Stimulated activated memory B cell treated with anti-CD40 and anti-IgM and Interleukin-4, amounts not matched to agents 10 μg/mL and 1 μg/mL and 100 μg/mL, for 72 hours (primary cell): ENCODE data around the gene PIP5K1A.
"Not testable (repeated sequence)": the region's sequence is repeated elsewhere in the genome, so short reads cannot be mapped to it uniquely, and the experiment has no call there.

Source experiments
- ATAC-seq: fragments of 150-1000 bp; cut with Tn5 transposase; 2 replicates; pipeline ENCODE4 v1.10.0; 2021
- H3K27ac Mint-ChIP-seq: one replicate; pipeline ENCODE4 v1.8.0; 2022; ENCODE audit warnings: mild to moderate bottlenecking, mixed read lengths
- H3K27me3 Mint-ChIP-seq: one replicate; pipeline ENCODE4 v1.8.0; 2022; ENCODE audit warnings: mixed read lengths
- H3K36me3 Mint-ChIP-seq: one replicate; pipeline ENCODE4 v1.8.0; 2022; ENCODE audit warnings: mixed read lengths
- H3K4me1 Mint-ChIP-seq: one replicate; pipeline ENCODE4 v1.8.0; 2022; ENCODE audit warnings: mixed read lengths
- H3K4me3 Mint-ChIP-seq: one replicate; pipeline ENCODE4 v1.8.0; 2022; ENCODE audit warnings: mild to moderate bottlenecking, moderate library complexity, mixed read lengths
- H3K9me3 Mint-ChIP-seq: one replicate; pipeline ENCODE4 v1.8.0; 2022; ENCODE audit warnings: mixed read lengths

Gene PIP5K1A

GRCh38 chr1:151265446-151266236, 67.3 kb downstream of the PIP5K1A start:
- peaks cover 59% of the 10 kb centered on the region for H3K36me3 Mint-ChIP-seq
- peak overlapping the region; percentile 70 for H3K27ac Mint-ChIP-seq
- H3K27me3 Mint-ChIP-seq, result no peaks in the 10 kb centered on the region

GRCh38 chr1:151266315-151266714, 68.0 kb downstream of the PIP5K1A start:
- no peak for ATAC-seq
- peaks cover 11% of the 10 kb centered on the region for H3K4me1 Mint-ChIP-seq
- H3K27ac Mint-ChIP-seq, result peak overlapping the region; percentile 70
- H3K36me3 Mint-ChIP-seq, result peaks cover 62% of the 10 kb centered on the region
- H3K27me3 Mint-ChIP-seq, result no peaks in the 10 kb centered on the region
- H3K4me3 Mint-ChIP-seq, result no peak overlapping the region
- no peaks in the 10 kb centered on the region for H3K9me3 Mint-ChIP-seq

More at GRCh38 chr1:151265446-151266236, 67.3 kb downstream of the PIP5K1A start:
- no peaks in the 10 kb centered on the region for H3K9me3 Mint-ChIP-seq
- peaks cover 11% of the 10 kb centered on the region for H3K4me1 Mint-ChIP-seq
- no peak for ATAC-seq
- H3K4me3 Mint-ChIP-seq, result no peak overlapping the region

GRCh38 chr1:151266821-151267220, 68.5 kb downstream of the PIP5K1A start:
- Mint-ChIP-seq H3K9me3 (no peaks in the 10 kb centered on the region), H3K4me1 (peaks cover 11% of the 10 kb centered on the region), H3K36me3 (peaks cover 66% of the 10 kb centered on the region), H3K27ac (no peak overlapping the region), H3K27me3 (no peaks in the 10 kb centered on the region), H3K4me3 (no peak overlapping the region)
- ATAC-seq, result no peak

- H3K27me3 Mint-ChIP-seq, result no peaks in the 10 kb centered on the region
- H3K36me3 Mint-ChIP-seq, result peaks cover 64% of the 10 kb centered on the region
- H3K9me3 Mint-ChIP-seq, result no peaks in the 10 kb centered on the region
- no peak for ATAC-seq
- H3K4me3 Mint-ChIP-seq, result no peak overlapping the region
- no peak overlapping the region for H3K27ac Mint-ChIP-seq
- peaks cover 11% of the 10 kb centered on the region for H3K4me1 Mint-ChIP-seq
These were observed 69.4 kb downstream of the PIP5K1A start for GRCh38 chr1:151267760-151268159.

GRCh38 chr1:151273924-151274466, 75.6 kb downstream of the PIP5K1A start:
- Mint-ChIP-seq H3K9me3 (peaks cover 3% of the 10 kb centered on the region), H3K27ac (peak overlapping the region; percentile 12), H3K36me3 (peaks cover 39% of the 10 kb centered on the region), H3K4me1 (peaks cover 31% of the 10 kb centered on the region), H3K4me3 (no peak overlapping the region), H3K27me3 (no peaks in the 10 kb centered on the region)
- no peak for ATAC-seq

GRCh38 chr1:151275341-151275740, 77.0 kb downstream of the PIP5K1A start:
- H3K9me3 Mint-ChIP-seq, ATAC-seq, H3K27me3 Mint-ChIP-seq, H3K27ac Mint-ChIP-seq, H3K4me3 Mint-ChIP-seq: not testable (repeated sequence)
- peaks cover 34% of the 10 kb centered on the region for H3K4me1 Mint-ChIP-seq
- H3K36me3 Mint-ChIP-seq, result peaks cover 33% of the 10 kb centered on the region

GRCh38 chr1:151277249-151277648, 78.9 kb downstream of the PIP5K1A start:
- Mint-ChIP-seq H3K27me3 (no peaks in the 10 kb centered on the region), H3K36me3 (peaks cover 23% of the 10 kb centered on the region), H3K9me3 (peaks cover 3% of the 10 kb centered on the region), H3K4me1 (peaks cover 34% of the 10 kb centered on the region), H3K27ac (peak overlapping the region; percentile 86), H3K4me3 (peak overlapping the region; percentile 24)
- ATAC-seq, result peak; percentile 9

GRCh38 chr1:151281225-151281968, 83.0 kb downstream of the PIP5K1A start:
- H3K36me3 Mint-ChIP-seq, result peaks cover 16% of the 10 kb centered on the region
- no peaks in the 10 kb centered on the region for H3K27me3 Mint-ChIP-seq
- peaks cover 3% of the 10 kb centered on the region for H3K9me3 Mint-ChIP-seq
- peak; percentile 67 for ATAC-seq
- peak overlapping the region; percentile 99 for H3K4me3 Mint-ChIP-seq
- H3K4me1 Mint-ChIP-seq, result peaks cover 55% of the 10 kb centered on the region
- peak overlapping the region; percentile 98 for H3K27ac Mint-ChIP-seq

GRCh38 chr1:151281969-151282882, 83.9 kb downstream of the PIP5K1A start, which contains the start of gene ZNF687:
TSS of gene ZNF687 (plus strand) at chr1:151282299. CDS start at chr1:151286292, 3,993 bp downstream.
- H3K36me3 Mint-ChIP-seq, result peaks cover 15% of the 10 kb centered on the region
- H3K9me3 Mint-ChIP-seq, result no peaks in the 10 kb centered on the region
- no peaks in the 10 kb centered on the region for H3K27me3 Mint-ChIP-seq
- H3K4me1 Mint-ChIP-seq, result peaks cover 47% of the 10 kb centered on the region
- ATAC-seq, result peak; percentile 95
- H3K27ac Mint-ChIP-seq, result peak within 1 kb of the TSS; percentile 98
- H3K4me3 Mint-ChIP-seq, result peak within 1 kb of the TSS; percentile 99

- H3K9me3 Mint-ChIP-seq, result no peaks in the 10 kb centered on the region
- H3K27me3 Mint-ChIP-seq, result no peaks in the 10 kb centered on the region
- peak overlapping the region; percentile 98 for H3K27ac Mint-ChIP-seq
- peaks cover 17% of the 10 kb centered on the region for H3K36me3 Mint-ChIP-seq
- peaks cover 39% of the 10 kb centered on the region for H3K4me1 Mint-ChIP-seq
- peak; percentile 0 for ATAC-seq
- H3K4me3 Mint-ChIP-seq, result peak overlapping the region; percentile 99
These were observed 84.8 kb downstream of the PIP5K1A start for GRCh38 chr1:151282883-151283725.

GRCh38 chr1:151284013-151284577, 85.7 kb downstream of the PIP5K1A start:
- peaks cover 44% of the 10 kb centered on the region for H3K4me1 Mint-ChIP-seq
- peaks cover 27% of the 10 kb centered on the region for H3K36me3 Mint-ChIP-seq

GRCh38 chr1:151286619-151287340, 88.4 kb downstream of the PIP5K1A start:
- Mint-ChIP-seq H3K4me3 (no peak overlapping the region), H3K9me3 (no peaks in the 10 kb centered on the region), H3K36me3 (peaks cover 42% of the 10 kb centered on the region), H3K27me3 (no peaks in the 10 kb centered on the region), H3K27ac (no peak overlapping the region), H3K4me1 (peaks cover 54% of the 10 kb centered on the region)
- no peak for ATAC-seq

More at GRCh38 chr1:151284013-151284577, 85.7 kb downstream of the PIP5K1A start:
- Mint-ChIP-seq H3K9me3 (no peaks in the 10 kb centered on the region), H3K27ac (peak overlapping the region; percentile 98), H3K27me3 (no peaks in the 10 kb centered on the region), H3K4me3 (peak overlapping the region; percentile 99)
- ATAC-seq, result no peak

- H3K4me1 Mint-ChIP-seq, result peaks cover 54% of the 10 kb centered on the region
- no peaks in the 10 kb centered on the region for H3K9me3 Mint-ChIP-seq
- ATAC-seq, result no peak
- H3K4me3 Mint-ChIP-seq, result no peak overlapping the region
- no peak overlapping the region for H3K27ac Mint-ChIP-seq
- H3K36me3 Mint-ChIP-seq, result peaks cover 42% of the 10 kb centered on the region
- no peaks in the 10 kb centered on the region for H3K27me3 Mint-ChIP-seq
These were observed 89.0 kb downstream of the PIP5K1A start for GRCh38 chr1:151287341-151287699.
